OCI-LY3 (cell line): ENCODE measurements around the gene TPK1.

Source experiments
- EZH2phosphoT487 ChIP-seq: fragments of 200-600 bp; shearing (Covaris generic); IDR thresholded peaks from 2 replicates; pipeline ENCODE4 v1.6.1; 2018; ENCODE audit warnings: antibody characterized with exemption, mixed run types, low read depth
- TF ChIP-seq, protein P1 (sequence below): fragments of 200-600, 300-600 bp; sonication (generic); IDR thresholded peaks from 2 replicates; pipeline ENCODE4 v1.5.1; 2014; ENCODE audit warnings: antibody characterized with exemption, low read length, low read depth

DNA sequence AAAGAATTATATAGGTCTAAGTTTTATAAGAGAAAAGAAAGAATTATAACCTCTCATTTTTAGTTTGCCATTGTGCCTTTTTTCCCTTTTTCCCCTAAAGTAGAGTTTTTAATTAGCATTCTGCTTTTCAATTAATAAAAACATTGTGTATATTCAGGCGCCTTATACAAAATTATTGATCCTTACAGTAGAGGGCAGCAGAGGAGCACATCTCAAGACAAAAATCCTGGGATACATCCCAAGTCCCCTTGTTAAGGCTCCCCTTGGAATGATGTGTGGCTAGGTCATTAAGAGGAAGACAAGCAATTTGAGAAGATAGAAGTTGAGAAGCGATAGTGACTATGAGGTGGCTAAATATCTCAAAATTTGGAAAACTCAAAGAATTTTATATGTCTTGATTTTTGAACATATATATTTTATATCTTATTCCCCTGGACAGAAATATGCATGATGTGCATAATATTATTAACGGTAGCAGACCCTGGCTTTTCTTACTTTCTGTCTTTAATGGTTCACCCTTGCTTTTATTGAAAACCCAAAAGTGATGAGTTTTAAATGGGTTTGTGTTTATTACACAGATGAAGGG is 19.1 kb upstream of the TPK1 start:
- TF ChIP-seq, protein P1, sequence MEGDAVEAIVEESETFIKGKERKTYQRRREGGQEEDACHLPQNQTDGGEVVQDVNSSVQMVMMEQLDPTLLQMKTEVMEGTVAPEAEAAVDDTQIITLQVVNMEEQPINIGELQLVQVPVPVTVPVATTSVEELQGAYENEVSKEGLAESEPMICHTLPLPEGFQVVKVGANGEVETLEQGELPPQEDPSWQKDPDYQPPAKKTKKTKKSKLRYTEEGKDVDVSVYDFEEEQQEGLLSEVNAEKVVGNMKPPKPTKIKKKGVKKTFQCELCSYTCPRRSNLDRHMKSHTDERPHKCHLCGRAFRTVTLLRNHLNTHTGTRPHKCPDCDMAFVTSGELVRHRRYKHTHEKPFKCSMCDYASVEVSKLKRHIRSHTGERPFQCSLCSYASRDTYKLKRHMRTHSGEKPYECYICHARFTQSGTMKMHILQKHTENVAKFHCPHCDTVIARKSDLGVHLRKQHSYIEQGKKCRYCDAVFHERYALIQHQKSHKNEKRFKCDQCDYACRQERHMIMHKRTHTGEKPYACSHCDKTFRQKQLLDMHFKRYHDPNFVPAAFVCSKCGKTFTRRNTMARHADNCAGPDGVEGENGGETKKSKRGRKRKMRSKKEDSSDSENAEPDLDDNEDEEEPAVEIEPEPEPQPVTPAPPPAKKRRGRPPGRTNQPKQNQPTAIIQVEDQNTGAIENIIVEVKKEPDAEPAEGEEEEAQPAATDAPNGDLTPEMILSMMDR = peak; percentile 77
- no peak for TF ChIP-seq EZH2phosphoT487
